Thyroid gland (tissue), 4 donors: Measurements from ENCODE around the gene GPR162.

Source experiments
- CTCF ChIP-seq, 6 experiments: fragments of 200-600 bp in 3 of 6; fragments of 450-650 bp in 3 of 6; sonication (generic) in 3 of 6; IDR thresholded peaks; one replicate each; pipeline ENCODE4 v1.5.1; 2016 to 2019; ENCODE audit warnings: antibody characterized with exemption in 6 of 6, mild to moderate bottlenecking in 2 of 6, inconsistent platforms in 1 of 6, moderate library complexity in 1 of 6
- POLR2A ChIP-seq, 2 donors: fragments of 450-650 bp; IDR thresholded peaks; one replicate each; pipeline ENCODE4 v1.6.1; 2017; ENCODE audit warnings: antibody characterized with exemption in 2 of 2, mild to moderate bottlenecking in 2 of 2, moderate library complexity in 1 of 2

DNA sequence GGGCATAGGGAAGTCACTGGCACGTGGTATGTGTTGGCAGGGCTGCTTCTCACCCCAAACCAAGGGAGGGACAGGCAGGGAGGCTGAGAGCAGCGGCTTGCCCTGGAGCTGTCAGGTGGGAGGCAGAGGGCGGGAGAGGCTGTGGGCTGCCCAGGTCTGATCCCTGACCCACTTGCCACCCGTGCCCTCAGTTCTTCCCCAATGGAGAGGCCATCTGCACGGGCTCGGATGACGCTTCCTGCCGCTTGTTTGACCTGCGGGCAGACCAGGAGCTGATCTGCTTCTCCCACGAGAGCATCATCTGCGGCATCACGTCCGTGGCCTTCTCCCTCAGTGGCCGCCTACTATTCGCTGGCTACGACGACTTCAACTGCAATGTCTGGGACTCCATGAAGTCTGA, 23.8 kb downstream of the GPR162 start:
- TF ChIP-seq CTCF (IDR thresholded peaks at IDR 0.05) (no peak), POLR2A (IDR thresholded peaks at IDR 0.05) (no peak)
